ENCODE results near the gene GRIK4. TPM values are rescaled to one million over a fixed set of nuclear protein-coding genes. Genes with fewer than 3 reads are reported as not detected.

GRIK4 gene
- total RNA-seq, 1 donor from 2014 or later: under 0.01 TPM

DNA sequence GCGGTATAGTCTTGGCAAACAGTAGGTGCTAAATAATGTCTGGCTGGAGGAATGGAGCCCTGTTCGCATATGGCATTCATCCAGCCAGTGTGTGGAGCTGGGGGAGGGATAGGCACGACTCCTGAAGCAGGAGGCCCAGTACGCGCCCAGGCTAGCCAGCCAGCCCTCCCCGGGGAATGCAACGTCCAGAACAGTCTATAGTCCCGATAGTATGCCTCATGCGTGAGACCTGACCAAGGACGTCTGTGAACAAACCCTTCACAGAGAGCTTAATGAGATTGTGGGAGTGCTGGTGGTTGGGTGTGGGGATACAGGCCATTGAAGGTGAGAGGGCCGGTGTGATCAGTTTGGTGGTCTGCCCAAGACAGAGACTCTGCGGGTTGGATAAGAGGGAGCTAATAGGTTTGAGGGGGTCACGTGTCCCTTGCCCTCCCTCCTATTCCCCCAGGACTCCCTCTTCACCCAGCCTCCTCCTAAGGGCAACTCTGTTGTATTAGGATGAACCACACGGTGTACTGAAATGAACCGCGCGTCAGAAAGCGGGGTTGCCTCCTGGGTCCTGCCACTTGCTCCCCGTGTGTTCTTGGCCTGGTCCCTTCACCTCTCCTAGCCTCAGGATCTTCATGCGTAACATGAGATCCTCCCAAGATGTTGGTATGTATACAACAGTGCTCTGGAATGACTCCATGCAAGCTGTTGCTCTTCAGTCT is 987 bp upstream of the GRIK4 start:
- DNase-seq (ENCODE audit: low read depth in 2 of 2): no peak

DNA sequence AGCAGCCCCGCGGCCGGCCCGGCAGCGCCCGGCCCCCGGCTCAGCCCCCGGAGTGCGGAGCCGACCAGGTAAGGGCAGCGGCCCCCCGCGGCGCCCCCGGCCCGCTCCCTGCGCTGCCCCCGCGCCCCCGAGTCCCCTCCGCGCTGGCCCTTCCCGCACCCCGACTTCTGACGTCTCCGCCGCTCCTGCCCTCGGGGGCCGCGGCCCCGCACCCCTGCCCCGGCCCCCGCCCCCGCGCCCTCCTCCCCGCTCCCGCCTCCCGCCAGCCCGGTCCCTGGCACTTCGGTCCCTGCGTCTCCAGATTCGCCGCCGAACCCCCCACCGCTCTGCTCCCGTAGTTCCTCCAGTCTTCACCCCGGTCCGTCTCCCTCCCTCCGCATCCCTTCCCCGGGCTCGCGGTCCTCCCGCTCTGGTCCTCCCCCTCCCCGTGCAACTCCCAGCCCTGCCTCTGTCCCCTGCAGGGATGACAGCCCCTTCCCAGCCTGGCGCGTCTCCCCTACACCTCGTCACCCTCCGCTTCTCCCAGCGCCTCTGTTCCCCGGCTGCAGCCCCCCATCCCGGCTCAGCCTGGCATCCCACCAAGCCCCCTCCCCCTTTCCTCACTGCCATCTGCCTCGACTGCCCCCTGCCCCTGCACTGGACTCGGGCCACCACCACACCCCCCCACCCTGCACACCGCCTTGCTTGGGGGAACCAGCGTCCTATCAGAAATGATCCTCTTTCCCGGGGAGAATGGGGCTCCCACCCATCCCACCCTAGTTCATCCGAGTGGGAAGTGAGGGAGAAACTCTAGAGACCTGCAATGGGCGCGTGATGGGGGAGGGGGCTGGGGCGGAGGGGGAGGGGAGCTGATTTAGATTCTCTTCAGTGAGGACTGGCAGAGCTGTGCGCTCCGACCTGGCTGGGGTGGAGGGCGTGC is 531 bp downstream of the GRIK4 start:
- DNase-seq (ENCODE audit: low read depth in 2 of 2): no peak

DNA sequence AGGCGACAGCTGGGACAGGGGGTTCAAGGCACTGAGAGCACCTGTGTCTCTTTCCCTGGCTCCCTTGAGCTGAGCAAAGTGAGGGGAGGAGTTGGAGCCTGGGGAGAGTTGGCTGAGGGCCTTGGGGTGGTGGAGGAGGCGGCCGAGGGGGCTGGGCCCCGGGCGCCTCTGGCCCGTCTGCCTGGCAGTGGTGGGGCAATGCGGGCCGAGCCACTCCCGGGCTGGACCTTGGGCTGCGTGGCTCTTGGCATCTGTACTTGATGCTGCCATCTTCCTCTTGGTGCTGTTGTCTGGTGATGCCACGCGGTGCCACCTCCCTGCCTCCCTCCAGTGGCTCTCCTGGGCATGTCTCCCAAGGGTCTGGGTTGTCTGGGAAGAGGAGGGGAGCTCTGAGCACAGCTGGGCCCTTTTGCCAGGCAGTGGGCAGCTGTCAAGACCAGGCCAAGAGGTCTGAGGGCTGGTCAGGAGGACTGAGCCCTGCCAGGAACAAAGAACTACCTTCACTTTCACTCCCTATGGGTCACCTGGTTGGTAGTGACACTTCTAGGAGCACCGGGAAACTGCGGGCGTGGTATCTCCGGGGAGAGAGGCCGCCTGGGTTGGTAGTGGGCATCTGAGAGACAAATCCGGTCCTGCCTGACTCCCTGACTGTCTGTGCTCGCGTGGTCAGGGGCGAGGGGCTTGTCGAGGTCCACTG is 1.3 kb downstream of the GRIK4 start:
- no peak for DNase-seq (ENCODE audit: low read depth in 2 of 2)

- DNase-seq (ENCODE audit: low read depth in 2 of 2): no peak
These were observed 2.1 kb downstream of the GRIK4 start for GRCh38 chr11:120513436-120514315.

DNA sequence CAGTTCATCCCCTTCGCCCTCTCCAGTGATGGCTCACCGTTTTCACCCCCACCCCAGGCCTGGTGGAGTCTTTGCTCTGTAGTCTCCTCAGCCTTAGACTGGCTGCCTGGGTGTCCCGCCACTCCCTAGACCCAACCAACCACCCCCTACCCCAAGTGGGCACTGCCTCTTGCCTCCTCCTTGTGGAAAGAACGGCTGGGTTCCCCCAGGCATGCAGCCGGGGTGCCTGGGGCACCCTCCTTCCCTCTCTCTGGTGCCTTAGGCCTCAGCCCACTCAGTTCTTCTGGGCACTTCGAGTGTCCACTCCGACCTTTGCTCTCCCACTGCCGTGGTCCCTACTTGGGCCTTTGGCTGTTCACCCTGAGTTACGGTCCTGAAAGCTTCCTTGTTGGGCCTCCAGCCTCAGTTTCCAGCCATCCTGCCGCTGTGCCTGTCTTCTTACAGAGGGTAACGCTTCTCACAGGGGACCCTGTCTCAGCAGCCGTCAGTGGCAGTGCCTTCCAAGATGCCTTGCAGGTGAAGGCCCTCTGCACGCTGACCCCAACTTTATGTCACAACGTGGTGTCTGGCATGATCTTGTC is 3.1 kb downstream of the GRIK4 start:
- no peak for DNase-seq (ENCODE audit: low read depth in 2 of 2)

DNA sequence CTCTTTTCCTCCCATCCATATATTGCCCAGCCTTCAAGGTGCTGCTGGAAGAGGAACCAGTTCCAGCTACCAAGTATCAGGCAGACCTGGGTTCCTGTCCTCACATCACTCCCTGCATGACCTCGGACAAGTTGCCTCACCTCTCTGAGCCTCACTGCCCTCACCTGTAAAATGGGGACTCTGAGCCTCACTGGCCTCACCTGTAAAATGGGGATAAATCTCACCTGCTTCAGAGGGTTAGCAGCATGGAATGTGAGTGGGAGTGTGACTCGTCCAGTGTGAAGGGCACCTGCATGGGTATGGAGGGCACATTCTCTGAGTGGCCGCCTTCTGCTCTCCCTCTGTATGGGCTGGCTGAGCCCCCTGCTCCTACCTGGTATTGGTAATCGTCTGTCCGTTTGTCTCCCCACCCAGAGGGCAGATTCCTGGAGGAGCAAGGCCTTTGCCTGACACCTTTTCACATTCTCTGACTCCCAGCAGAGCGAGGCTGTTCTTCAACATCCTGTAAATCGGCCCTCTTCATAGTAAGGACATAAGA is 3.7 kb downstream of the GRIK4 start:
- DNase-seq (ENCODE audit: low read depth in 2 of 2): no peak

DNA sequence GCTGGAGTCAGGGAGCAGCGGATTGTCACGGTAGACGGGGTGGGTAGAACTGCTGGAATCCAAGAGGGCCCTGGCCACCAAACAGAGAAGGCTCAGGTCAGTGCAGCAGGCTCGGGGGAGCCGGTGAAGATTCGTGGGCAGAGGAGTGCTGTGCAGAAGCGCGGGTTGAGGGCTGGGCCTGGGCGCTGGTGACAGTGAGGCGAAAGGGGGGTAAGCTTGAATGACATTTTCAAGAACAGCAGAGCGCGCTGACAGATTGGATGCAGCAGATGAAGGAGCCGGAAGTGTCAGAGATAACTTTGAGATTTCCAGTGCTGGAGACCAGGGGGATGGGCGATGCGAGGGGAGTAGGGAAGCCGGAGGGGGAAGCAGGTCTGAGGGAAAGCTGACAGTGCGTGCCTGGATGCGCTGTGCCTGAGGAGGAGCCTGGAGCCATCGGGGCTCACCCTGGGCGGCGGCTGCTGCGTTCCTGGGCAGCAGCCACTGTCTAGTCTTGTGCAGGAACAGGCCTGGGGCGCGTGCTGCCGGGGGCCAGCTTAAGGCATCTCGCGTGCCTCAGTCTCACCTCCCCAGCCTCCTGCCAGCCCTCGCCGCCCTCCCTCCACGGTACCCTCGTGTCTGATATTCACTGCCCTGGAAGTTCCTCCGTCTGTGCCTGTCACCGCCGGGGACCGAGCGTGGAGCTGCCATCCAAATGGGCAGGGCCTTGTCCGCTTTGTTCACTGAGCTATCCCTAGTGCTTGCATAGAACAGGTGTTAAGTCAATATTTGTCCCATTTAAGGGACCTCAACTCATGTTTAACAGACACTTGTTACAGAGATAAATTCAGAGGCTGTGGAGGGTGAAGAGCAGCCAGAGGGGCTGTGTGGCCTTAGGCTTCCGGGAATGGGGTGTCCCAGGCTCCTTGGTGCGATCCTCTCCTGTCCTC is 5.2 kb downstream of the GRIK4 start:
- DNase-seq (ENCODE audit: low read depth in 2 of 2): no peak

DNA sequence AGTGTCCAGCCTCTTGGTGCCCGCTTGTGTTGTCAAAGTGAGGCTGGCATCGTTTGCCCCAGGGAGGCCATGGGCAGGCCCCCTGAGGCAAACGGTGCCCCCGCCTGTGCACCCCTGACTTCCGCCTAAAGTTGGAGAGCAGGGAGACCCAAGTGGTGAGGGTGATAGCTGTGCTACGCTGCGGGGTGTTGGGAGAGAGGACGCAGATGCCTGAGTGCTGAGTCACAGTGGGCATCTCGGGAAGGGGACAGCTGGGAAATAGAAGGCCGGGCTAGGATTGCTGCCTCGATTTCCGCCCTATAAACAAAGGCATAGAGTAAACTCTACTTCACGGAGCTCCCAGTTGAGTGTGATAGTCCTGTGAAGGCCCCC is 5.8 kb downstream of the GRIK4 start:
- DNase-seq (ENCODE audit: low read depth in 2 of 2): peak in 1 of 2 donors; percentile 66

DNA sequence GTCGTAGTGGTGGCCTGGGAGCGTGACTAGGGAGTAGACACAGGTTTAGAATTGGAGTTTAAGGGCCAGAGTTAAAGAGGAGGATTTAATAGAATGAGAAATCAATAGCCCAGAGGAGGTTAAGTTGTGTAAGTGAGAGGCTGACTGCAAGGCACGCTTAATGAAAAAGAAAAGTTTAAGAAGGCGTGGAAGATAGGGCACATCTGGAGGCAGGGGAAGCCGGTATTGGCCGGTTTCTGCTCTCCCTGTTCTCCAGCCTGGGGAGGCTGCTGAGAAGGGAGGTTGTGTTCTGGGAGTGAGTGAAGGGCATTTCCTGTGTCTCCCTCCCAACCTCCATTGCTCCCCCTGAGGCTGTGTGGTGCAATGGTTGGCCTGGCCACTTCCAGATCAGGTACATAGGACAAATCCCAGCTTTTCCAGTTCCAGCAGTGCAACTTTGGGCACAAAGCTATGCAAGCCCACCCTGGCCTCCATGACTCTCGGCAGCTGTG is 6.3 kb downstream of the GRIK4 start:
- DNase-seq (ENCODE audit: low read depth in 2 of 2): no peak

GRCh38 chr11:120518356-120518755 is 6.8 kb downstream of the GRIK4 start:
- no peak for DNase-seq (ENCODE audit: low read depth in 2 of 2)

GRCh38 chr11:120519474-120519873 is 7.9 kb downstream of the GRIK4 start:
- DNase-seq (ENCODE audit: low read depth in 2 of 2): no peak

DNA sequence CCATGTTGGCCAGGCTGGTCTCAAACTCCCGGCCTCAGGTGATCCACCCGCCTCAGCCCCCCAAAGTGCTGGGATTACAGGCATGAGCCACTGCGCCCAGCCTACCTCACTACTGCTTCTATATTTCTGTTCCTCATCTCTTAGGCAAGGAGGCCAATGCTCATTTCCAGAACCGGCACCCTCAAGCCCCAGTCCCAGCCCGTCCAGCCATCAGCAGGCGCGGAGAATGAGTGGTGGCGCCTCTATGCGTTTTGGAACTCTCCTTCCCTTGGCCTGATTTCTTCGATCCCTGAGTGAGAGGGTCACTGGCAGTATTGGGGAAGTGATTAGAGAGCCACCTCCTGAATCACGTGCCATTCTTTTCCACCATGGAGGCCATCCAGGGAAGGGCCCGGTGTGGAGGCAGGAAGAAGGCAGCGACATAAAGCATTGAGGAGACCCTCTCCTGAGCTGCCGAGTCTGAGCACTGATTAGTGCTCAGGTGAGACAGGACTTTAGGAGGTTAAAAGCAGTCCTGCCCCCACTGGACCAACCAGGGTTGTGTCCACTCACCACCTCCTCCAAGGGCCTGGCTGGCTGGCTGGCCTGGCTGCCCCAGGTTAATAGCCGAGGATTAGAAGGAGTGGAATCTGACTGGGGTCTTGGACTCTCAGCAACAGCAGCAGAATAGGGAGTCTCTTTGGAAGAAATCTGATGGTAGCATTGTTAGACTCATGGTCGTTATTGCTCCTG is 8.7 kb downstream of the GRIK4 start:
- DNase-seq (ENCODE audit: low read depth in 2 of 2): no peak

GRCh38 chr11:120521176-120521575 is 9.6 kb downstream of the GRIK4 start:
- no peak for DNase-seq (ENCODE audit: low read depth in 2 of 2)

- DNase-seq (ENCODE audit: low read depth in 2 of 2): no peak
These were observed 10.5 kb downstream of the GRIK4 start for GRCh38 chr11:120522021-120522420.

GRCh38 chr11:120522736-120523135 is 11.2 kb downstream of the GRIK4 start:
- no peak for DNase-seq (ENCODE audit: low read depth in 2 of 2)

- DNase-seq (ENCODE audit: low read depth in 2 of 2): no peak
These were observed 11.6 kb downstream of the GRIK4 start for GRCh38 chr11:120523196-120523595.

- DNase-seq (ENCODE audit: low read depth in 2 of 2): no peak
These were observed 13.1 kb downstream of the GRIK4 start for GRCh38 chr11:120524536-120525085.

All from lung microvascular endothelial cell (primary cell).